Ovary (tissue), 3 donors: ENCODE data around the gene C9orf40.

Source experiments
- CTCF ChIP-seq, 3 donors: fragments of 450-650 bp in 2 of 3; fragments of 200-600 bp in 1 of 3; IDR thresholded peaks; one replicate each; pipeline versions ENCODE4 v1.5.1 to v1.8.0; 2016 to 2022; ENCODE audit warnings: antibody characterized with exemption in 3 of 3, mild to moderate bottlenecking in 1 of 3
- EP300 ChIP-seq: sonication (generic); formaldehyde crosslinking; IDR thresholded peaks from one replicate; pipeline ENCODE4 v1.6.1; 2017; ENCODE audit warnings: antibody characterized with exemption
- POLR2A ChIP-seq: fragments of 450-650 bp; IDR thresholded peaks from one replicate; pipeline ENCODE4 v1.6.1; 2017; ENCODE audit warnings: antibody characterized with exemption, mild to moderate bottlenecking, moderate library complexity
- donor health status: DM: no; HTN: no; CAD: no.

DNA sequence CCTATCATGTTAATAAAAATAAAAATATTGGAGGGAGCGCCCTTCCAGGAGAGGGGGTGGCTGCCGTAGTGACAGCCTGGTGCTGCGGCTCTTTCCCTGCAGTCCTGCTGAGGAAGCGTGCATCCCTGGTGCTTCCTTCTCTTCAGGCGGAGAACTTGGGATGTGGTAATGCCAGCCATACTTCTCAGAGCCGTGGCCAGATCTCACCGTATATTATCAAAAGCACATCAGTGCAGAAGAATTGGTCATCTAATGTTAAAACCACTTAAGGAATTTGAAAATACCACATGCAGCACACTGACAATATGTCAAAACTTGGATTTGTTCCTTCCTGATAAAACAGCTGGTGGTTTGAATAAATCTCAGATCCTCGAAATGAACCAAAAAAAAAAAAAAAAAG lies 17.7 kb downstream of the C9orf40 start:
- no peak for TF ChIP-seq POLR2A
- TF ChIP-seq CTCF (IDR thresholded peaks at IDR 0.05): no peak
- no peak for TF ChIP-seq EP300
